MV-4-11 (cell line): ENCODE measurements around the gene WDR73.

ENCODE experiments used
- DNase-seq: peaks from one replicate; lab custom pipeline; 2025; lab: John Stamatoyannopoulos, UW

Gene WDR73

DNA sequence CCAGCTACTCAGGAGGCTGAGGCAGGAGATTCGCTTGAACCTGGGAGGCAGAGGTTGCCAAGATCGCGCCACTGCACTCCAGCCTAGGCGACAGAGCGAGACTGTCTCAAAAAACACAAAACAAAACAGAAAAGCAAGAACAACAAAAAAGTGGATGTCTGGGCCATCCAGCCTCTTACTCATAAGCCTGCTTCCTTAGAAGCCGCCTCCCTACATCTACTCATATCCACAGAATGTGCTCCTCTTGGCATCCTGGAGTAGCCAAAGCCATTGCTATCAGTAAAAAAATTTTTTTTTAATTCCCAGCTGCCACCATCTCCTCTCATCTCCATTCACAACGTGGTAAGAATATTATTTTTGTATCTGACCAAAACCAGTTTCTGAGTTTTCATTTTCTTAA, 42.5 kb downstream of the WDR73 start:
- no peak for DNase-seq

DNA sequence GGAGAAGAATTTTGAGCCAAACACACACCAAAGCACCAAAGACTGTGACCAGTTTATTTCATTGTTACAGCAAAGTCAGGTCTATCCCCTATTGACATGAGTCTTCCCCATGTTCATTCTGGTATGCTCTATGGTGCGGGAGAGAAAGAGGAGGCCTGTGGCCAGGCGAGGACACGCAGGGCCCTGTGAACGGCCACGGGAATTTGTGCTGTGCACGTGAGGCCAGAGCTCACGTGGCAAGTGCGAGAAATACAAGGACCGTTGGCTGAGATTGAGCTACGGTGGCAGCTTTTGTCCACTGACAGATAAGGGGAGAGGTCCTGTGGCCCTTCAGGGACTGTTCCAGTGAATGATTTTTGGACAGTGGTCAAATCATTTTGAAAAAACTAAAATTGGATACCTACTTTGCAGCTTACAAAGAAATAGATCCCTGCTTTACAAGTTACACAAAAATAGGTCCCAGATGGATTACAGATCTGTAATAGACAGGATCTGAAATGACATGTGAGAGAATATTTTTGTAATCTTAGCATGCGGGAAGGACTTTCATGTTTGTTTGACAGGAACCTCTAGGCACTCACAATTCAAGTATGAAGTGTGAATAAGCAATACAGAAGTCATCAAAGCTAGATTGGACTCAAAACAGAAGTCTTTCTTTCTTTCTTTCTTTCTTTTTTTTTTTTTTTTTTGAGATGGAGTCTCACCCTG, 44.1 kb downstream of the WDR73 start:
- no peak for DNase-seq

DNA sequence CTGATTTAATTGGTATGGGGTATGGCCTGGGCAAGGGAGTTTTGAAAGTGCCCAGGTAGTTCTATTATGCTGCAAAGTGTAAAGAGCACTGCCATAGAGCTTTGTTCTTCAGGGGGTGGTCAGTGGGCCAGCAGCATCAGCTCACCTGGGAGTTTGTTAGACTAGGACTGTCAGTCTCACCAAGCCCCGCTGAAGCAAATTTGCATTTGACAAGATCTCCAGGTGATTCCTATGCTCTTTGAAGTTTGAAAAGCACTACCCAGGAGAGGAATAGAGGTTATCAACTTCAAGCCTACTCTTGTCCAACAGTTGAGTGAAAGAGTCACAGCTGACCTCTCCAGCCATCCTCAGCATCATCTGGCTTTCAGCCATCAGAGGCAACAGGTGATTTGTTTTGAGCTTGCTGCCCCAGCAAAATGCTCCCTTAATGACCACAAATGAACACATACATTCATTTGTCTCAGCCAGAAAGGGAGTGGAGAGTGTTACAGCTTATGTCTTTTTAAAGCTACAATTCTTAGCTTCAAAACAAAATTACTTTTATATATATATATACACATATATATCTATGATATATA, 45.3 kb downstream of the WDR73 start:
- DNase-seq: no peak

DNA sequence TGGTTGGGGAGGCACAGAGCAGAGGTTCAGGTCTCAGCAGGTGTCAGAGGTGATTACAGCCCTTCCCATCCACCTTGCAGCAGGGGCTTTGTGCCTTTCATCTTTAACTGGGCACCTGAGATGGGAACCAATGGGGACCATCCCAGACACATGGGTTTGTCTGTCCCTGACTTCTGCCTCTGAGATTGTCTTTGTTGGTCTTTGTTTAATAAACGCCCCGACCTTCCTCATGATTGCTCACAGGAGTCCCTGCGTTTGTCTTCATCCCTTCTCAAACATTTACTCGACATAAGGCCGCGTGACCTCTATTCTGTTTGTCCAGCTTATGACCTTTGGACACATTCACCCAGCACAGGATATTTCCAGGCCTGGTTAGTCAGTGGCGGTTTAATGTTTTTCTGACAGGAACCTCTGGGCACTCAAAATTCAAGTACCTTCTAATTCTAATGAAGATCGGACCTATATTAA, 47.4 kb downstream of the WDR73 start:
- DNase-seq: no peak

DNA sequence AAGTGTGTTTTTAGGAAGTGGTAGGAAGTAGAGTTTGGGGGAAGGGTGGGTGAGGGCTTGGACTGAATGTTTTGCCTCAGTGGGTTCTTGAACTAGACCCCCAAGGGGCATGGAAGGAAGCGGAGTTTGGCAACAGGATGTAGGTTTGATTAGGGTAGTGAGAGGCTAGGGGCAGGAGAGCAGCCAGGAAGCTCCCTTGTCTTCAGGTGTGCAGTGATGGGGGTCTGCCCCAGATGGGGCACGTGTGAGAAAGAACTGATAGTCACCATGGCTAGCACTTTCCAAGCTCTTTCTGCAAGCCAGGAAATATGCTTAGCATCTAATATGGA, 48.6 kb downstream of the WDR73 start:
- DNase-seq: no peak

DNA sequence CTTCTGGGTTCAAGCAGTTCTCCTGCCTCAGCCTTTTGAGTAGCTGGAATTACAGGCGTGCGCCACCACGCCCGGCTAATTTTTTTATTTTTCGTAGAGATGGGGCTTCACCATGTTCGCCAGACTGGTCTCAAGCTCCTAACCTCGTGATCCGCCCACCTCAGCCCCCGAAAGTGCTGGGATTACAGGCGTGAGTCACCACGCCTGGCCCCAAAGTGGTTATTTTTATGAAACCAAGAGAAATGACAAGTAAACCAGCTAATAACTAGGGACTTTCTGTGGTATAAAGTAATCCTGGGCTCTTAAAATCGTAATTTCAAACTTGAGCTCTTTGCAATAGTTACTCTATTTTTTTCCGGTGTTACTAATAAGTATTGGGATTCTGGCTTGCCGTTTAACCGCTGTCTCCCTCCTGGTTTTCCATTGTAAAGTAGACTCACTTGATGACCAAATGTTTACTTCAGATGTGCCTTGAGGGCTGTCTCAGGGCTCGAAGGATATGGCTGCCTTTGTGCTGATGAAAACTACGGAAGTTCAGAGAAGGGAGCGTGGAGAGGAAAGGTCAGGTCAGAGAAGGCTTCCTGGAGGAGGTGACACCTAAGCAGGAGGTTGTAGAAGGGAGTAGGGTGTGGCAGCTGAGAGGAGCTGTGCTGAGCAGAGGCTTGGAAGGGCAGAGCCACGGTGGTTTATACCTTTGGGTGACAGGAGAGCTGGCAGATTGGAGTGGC, 49.1 kb downstream of the WDR73 start:
- peak; percentile 44 for DNase-seq

DNA sequence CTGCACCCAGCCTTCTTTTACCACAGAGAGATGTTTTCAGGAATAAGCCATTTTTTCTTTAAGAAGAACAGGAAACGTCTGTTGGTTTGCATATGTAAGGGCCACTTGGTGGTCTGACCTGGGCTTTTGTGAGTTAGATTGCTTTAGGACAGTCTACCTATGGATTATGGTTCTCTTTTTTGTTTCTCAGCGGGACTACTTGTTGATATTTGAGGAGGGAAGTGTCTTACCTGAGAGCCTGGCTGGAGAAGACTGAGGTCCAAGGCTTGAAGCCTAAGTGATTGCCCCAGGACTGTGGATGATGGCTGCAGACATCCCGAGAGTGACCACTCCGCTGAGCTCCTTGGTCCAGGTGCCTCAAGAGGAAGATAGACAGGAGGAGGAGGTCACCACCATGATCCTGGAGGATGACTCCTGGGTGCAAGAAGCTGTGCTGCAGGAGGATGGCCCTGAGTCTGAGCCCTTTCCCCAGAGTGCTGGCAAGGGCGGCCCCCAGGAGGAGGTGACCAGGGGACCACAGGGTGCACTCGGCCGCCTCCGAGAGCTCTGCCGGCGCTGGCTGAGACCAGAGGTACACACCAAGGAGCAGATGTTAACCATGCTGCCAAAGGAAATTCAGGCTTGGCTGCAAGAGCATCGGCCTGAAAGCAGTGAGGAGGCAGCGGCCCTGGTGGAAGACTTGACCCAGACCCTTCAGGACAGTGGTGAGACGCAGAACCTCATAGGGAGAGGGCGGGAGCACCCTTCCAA, 50.3 kb downstream of the WDR73 start:
- no peak for DNase-seq

DNA sequence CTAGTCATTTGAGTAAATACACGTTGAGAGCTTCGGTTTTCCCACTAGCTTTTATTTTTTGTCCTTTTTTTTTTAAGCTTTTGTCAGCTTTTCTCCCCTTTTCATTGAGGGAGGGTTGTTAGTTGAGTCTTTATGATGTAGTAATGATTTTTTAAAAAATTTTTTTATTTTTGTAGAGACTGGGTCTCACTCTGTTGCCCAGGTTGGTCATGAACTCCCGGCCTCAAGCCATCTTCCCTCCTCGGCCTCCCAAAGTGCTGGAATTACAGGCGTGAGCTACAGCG, 52.6 kb downstream of the WDR73 start:
- no peak for DNase-seq

DNA sequence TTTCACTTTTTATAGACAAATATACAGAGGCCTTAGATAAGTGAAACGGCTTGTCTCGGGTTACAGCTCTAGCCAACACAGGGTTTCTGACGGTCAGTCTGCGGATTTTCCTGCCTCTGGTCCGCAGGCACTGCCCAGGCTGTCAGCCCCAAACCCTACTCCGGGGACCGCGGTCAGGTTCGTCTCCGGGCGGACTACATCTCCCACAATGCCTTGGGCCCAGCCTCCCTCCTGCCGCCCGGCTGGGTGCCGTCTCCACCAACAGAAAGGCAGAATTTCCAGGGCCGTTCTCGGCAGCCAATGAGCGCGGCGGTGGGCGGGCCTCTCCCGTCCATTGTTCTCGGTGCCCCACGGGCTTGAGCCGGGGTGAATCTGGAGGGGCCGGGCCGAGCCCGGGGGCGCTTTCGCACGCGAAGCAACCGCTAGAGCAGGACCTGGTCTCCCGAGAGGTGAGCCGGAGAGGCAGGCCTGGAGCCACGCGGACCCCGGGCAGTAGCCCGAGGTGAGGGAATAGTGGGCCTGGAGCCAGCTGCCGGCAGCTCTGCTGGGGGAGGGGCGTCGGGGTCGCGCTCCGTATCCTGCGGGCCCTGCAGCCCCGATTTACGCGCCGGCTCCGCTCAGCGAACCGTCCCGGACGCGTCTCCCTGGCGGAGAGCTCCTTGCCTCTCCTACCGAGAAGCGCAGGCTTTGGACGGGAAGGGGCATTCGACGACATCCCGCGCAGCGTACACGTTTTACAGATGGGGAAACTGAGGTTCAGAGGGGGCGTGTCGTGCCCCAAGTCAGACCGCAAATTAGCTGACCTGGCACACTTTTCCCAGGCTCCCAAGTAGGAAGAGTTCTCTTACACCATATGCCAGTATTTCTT, 53.2 kb downstream of the WDR73 start, which contains the start of gene ZSCAN2:
ZSCAN2 (plus strand) TSS at position 323 of the 868 bp plus-strand sequence. CDS start 2,919 bp downstream, outside the sequence.
- DNase-seq: peak; percentile 89

DNA sequence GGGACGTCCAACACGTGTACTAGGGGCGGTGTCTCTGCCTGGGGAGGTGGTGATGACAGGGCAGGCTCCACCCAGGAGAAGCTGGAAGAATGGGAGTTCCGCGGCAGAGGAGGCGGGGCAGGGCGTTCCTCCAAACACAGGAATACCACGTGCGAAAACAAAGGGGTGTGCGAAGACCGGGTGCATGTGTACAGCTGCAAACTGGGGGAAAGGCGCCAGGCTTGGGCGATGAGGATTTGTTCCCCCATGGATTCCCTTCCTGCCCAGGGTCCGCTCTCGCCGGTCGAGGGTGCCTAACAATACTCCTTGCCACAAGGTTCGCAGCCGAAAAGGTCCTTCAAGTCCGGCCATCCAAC, 53.8 kb downstream of the WDR73 start:
- peak; percentile 78 for DNase-seq

DNA sequence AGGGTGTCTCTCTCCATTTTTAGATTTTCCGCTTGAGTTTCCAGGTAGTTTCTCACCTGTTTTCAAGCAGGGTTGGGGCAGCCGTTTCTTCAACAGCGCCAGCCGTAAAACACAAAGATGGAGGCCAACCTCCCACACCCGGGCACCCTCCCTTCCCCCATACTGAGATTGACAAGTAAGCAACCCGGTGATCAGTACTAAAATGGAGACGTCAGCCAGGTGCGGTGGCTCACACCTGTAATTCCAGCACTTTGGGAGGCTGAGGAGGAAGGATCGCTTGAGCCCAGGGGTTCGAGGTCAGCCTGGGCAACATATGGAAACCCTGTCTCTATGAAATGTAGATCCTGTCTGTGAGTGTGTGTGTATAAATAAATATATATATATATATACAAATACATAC, 54.2 kb downstream of the WDR73 start:
- DNase-seq: no peak

DNA sequence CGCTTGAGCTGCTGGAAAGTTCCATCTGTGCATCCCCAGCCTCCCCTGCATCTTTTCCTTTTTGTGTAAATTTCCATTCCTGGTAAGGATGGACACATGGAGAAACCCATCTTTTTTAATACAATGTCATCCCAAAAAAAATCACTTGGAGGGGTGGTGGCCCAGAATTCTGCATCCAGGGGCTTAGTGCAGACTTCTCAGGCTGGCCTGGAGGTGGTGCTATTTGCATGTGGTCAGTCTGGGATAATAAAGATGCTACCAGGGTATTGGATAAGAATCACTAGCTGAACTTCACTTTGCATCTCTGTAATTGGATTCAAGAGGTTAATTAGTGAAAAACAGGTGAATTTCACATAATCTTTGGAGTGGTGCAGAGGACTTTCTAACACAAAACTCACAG, 55.1 kb downstream of the WDR73 start:
- peak; percentile 71 for DNase-seq

DNA sequence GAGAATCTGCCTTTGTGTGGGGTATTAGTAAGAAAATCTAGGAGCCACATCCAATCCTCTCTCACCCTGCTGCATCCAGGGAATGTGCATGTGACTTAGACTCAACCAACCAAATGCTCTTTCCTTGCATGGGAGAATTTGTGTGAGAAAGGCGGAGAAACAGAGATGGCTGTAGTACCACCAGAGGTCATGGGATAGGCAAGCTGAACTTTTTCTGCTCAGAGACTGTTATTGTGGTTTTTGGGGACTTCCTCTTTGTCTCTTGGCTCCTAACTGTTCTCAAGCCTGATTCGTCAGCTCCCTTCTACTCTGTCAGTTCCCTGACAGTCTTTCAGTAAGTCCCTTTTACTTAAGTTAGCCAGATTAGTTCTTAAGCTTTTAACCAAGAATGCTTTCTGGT, 55.8 kb downstream of the WDR73 start:
- DNase-seq: peak; percentile 100

DNA sequence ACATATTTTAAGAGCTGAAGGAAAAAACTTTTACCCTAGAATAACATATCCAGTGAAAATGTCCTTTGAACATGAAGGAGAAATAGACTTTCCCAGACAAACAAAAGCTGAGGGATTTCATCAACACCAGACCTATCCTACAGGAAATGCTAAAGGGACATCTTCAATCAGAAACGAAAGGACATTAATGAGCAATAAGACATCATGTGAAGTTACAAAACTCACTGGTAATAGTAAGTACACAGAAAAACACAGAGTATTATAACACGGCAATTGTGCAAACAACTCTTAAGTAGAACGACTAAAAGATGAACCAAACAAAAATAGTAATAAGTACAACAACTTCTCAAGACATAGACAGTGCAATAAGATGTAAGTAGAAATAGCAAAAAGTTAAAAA, 56.8 kb downstream of the WDR73 start:
- DNase-seq: no peak

DNA sequence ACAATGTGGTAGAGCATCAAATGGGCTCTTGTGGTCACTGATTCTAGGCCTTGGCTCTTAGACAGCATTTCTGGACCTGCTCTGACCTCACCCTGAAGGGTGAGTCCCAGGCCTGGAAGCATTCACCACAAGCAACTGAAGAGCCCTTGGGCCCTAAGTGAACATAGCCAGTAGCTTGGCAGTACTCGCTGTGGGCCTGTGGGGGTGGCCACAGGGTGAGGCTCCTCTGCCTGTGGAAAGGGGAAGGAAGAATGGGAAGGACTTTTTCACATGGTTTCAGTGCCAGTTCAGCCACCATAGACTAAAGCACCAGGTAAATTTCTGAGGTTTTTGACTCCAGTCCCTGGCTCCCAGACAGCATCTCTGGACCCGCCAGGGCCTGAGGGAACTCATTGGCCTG, 58.4 kb downstream of the WDR73 start:
- peak; percentile 88 for DNase-seq

DNA sequence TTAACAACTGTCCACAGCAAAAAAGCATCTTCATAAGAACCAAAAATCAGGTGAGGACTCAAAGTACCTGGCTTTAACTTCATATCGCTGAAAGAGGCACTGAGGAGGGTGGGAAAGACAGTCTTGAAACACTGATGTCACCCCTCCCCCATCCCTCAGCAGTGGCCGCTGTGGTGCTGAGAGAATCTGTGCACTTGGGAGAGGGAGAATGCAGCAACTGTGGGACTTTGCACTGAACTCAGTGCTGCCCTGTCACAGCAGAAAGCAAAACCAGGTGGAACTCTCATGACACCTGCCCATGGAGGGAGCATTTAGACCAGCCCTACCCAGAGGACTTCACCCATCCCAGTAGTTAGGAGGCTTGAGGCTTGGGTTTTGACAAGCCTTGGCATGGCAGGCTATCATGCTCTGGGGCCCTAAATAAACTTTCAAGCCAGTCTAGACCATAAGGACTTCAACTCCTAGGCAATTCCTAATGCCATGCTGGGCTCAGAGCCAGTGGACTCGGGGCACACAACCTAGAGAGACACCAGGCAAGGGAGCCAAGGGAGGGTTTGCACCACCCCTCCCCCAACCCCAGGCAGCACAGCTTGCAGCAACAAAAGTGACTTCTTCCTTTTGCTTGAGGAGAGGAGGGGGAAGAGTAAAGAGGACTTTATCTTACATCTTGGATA, 59.3 kb downstream of the WDR73 start:
- peak; percentile 47 for DNase-seq

DNA sequence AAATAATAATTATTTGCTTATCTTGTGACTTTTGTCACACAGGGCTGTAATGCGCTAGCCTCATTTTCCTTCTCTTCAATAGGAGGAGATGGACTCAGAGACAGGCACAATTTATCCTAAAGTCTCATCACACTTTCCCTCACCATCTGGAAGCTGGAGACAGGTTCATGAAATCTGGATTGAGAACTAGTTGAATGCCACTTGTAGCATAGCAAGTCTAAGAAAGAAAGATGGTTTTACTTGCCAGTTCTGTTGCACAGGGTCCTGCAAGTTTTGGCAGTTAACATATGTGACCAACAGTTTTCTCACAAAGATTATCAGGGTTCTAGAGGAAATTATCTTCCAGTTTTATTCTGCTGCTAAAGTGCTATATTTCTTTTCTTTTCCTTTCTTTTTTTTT, 62.3 kb downstream of the WDR73 start:
- no peak for DNase-seq

DNA sequence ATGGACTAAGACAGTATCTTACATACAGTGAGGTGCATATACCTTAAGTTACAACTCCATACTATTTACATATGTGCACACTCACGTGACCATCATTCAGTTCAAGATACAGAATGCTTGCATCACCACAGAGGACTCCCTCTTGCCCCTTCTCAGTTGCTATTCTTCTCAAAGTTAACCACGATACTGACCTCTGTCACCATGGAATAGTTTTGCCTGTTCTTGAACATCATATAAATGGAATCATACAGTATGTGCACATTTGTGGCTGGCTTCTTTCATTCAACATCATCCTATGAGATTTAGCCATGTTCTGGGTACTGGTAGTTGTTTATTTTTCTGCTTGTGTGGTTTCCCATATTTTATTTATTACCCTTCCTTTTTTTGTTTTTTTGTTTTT, 63.7 kb downstream of the WDR73 start:
- peak; percentile 3 for DNase-seq
